ENCODE data around the gene CTNNA2.
A peak's percentile ranks its signal among the peaks of the same experiment; 100 is the strongest.

CTNNA2 gene

DNA sequence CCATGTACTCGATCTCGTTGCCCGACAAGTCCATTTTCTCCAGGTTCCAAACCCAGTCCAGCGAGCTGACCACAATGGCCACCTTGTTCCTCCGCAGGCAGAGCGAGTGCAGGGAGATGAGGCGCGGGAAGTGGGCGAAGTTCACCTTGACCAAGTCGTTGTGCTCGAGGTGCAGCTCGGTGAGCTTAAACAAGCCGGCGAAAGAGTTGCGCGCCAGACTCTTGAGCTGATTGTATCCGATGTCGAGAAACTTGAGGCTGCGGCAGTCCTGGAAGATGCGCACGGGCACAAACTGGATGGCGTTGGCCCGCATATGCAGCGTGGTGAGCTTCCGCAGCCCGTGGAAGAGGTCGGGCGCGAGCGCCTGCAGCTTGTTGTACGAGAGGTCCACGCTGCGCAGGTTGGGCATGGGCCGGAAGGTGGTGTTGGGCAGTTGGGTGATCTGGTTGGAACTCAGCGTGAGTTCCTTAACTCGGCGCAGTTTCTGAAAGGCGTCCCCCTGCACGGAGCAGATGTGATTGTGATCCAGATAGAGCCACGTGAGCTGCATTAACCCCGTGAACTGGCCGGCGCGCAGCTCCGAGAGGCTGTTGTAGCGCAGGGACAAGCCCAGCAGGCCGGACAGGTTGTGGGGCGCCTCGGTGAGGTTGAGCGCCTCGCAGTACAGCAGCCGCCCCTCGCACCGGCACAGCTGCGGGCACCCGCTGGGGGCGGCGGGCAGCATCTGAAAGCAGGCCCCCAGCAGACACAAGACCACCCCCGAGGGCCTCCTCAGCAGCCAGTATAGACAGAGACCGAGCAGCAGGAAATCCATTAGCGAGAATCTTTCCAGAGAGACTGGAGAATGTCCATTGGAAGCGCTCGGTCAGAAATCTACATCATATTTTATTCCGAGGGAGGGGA is 790.4 kb downstream of the CTNNA2 start:
- TF ChIP-seq TCF4 (CRISPR knock-in tag; IDR thresholded peaks at IDR 0.05; ENCODE audit: borderline replicate concordance) (no peak), ZFP3 (CRISPR knock-in tag; IDR thresholded peaks at IDR 0.05) (no peak), ISL1 (CRISPR knock-in tag; IDR thresholded peaks at IDR 0.05) (no peak), ZC3H10 (CRISPR knock-in tag; IDR thresholded peaks at IDR 0.05) (no peak), BACH2 (CRISPR knock-in tag; IDR thresholded peaks at IDR 0.05; ENCODE audit: borderline replicate concordance) (no peak), ZNF8 (CRISPR knock-in tag; IDR thresholded peaks at IDR 0.05) (no peak), ZNF70 (CRISPR knock-in tag; IDR thresholded peaks at IDR 0.05) (no peak), ZFP30 (CRISPR knock-in tag; IDR thresholded peaks at IDR 0.05) (no peak), TOX (CRISPR knock-in tag; IDR thresholded peaks at IDR 0.05; ENCODE audit: borderline replicate concordance) (no peak), OSR1 (CRISPR knock-in tag; IDR thresholded peaks at IDR 0.05) (no peak), ESRRG (CRISPR knock-in tag; IDR thresholded peaks at IDR 0.05) (no peak)
- TF ChIP-seq, protein P1, sequence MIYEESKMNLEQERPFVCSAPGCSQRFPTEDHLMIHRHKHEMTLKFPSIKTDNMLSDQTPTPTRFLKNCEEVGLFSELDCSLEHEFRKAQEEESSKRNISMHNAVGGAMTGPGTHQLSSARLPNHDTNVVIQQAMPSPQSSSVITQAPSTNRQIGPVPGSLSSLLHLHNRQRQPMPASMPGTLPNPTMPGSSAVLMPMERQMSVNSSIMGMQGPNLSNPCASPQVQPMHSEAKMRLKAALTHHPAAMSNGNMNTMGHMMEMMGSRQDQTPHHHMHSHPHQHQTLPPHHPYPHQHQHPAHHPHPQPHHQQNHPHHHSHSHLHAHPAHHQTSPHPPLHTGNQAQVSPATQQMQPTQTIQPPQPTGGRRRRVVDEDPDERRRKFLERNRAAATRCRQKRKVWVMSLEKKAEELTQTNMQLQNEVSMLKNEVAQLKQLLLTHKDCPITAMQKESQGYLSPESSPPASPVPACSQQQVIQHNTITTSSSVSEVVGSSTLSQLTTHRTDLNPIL (CRISPR knock-in tag; IDR thresholded peaks at IDR 0.05; ENCODE audit: low read depth): no peak
- peak; percentile 59 for ATAC-seq

DNA sequence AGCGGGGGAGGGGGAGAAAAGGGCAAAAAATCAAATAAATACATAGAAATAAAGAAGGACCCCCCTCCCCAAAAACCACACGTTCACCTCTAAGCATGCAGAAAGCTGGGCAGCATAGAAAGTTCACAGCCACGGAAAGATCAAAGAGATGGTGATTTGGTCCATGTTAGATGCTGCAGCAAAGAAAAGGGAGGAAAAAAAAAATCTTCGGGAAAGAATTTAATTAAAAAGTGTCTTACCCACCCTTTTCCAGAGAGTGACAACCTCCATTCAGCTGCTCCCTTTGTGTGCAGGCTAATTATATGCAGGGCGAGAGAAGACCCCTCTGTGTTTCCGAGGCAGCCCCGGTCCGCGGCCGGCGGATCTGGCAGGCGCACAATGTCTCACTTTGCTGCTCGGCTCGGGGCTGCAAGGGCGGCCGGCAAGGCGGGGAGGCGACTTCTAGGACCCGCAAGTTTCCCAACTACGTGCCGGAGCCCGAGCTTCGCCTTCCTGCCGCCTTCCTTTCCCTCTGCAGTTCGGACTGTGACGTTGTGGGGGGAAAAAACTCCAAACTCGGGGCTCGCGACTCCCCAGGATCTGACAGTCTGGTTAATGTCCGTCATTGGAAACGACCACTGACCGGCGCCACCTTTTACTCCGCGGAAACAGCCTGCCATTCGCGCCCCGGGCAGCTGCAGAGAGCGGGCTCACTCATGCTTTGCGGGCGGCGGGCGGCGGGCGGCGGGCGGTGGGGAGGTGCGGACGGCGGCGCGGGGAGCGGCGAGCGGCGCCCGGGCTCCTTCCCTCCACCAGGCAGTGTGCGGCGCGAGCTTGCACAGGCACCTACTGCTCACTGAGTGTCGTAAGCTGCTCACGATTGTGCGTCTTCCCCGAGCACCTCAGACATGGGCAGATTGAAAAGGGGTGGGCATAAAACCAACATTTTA is 791.3 kb downstream of the CTNNA2 start, which contains the start of gene LRRTM1:
Gene LRRTM1, minus strand, starts transcription at position 844 of the 929 bp plus-strand sequence. CDS start 933 bp downstream, outside the sequence.
- TF ChIP-seq ISL1 (CRISPR knock-in tag; IDR thresholded peaks at IDR 0.05) (no peak), PPARA (CRISPR knock-in tag; IDR thresholded peaks at IDR 0.05; ENCODE audit: borderline replicate concordance) (no peak), ZNF8 (CRISPR knock-in tag; IDR thresholded peaks at IDR 0.05) (no peak), GLIS3 (CRISPR knock-in tag; IDR thresholded peaks at IDR 0.05) (no peak), ZFP30 (CRISPR knock-in tag; IDR thresholded peaks at IDR 0.05) (no peak), ZNF565 (CRISPR knock-in tag; conservative IDR thresholded peaks at IDR 0.05; ENCODE audit: low read depth) (no peak), SNAI2 (CRISPR knock-in tag; IDR thresholded peaks at IDR 0.05) (no peak), ARNTL (CRISPR knock-in tag; IDR thresholded peaks at IDR 0.05; ENCODE audit: borderline replicate concordance, low read depth) (no peak), ZFP3 (CRISPR knock-in tag; IDR thresholded peaks at IDR 0.05) (no peak), OSR1 (CRISPR knock-in tag; IDR thresholded peaks at IDR 0.05) (no peak)
- TF ChIP-seq, protein P1 (CRISPR knock-in tag; IDR thresholded peaks at IDR 0.05; ENCODE audit: low read depth): no peak
- TF ChIP-seq, protein P2, sequence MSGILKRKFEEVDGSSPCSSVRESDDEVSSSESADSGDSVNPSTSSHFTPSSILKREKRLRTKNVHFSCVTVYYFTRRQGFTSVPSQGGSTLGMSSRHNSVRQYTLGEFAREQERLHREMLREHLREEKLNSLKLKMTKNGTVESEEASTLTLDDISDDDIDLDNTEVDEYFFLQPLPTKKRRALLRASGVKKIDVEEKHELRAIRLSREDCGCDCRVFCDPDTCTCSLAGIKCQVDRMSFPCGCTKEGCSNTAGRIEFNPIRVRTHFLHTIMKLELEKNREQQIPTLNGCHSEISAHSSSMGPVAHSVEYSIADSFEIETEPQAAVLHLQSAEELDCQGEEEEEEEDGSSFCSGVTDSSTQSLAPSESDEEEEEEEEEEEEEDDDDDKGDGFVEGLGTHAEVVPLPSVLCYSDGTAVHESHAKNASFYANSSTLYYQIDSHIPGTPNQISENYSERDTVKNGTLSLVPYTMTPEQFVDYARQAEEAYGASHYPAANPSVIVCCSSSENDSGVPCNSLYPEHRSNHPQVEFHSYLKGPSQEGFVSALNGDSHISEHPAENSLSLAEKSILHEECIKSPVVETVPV (CRISPR knock-in tag; IDR thresholded peaks at IDR 0.05): no peak
- ATAC-seq: peak; percentile 77

DNA sequence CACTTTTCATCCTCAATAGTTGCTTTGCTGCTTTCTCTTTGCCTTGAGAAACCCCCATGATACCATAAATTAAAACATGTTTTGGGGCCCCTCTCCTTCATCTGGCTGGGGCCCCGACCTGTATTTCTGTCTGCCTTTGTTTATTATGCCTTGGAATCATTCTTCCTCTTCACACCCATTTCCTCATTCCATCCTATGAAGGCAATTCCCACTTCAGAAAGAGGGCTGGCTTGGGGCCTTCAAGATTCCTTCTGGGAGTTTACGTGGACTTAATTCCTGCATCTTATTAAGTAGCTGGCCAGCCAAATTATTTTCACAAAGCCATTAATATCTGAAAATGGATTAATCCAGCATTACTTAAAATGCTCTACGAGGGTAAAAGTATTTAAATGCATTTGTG is 798.5 kb downstream of the CTNNA2 start:
- TF ChIP-seq, protein P1 (CRISPR knock-in tag; IDR thresholded peaks at IDR 0.05; ENCODE audit: low read depth): no peak
- ATAC-seq: no peak

DNA sequence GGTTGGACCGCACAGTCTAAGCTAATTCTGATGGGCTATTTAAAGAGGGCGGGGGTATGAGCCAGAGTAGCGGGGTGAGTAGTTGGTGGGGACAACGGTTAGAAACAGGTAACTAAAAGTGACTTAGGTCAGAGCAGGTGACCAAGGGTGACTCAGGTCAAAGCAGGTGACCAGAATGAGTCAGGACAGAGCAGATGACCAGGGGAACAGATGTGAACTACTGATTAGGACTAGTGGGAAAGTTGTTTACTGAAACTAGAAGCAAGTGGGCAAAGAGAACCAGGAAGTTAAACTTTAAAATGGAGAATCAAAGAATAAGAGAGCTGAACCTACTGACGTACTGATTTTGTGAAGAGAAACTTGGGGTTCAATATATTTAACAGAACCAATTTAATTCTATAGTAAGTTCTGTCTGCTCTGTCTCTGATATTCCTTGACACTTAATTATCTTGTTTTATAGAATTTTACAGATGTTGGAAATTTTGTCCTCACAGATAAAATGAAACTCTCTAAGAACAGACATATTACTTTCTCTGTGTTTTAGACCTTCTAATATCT is 799.5 kb downstream of the CTNNA2 start:
- TF ChIP-seq BACH2 (CRISPR knock-in tag; IDR thresholded peaks at IDR 0.05; ENCODE audit: borderline replicate concordance): no peak
- TF ChIP-seq ZFP3 (CRISPR knock-in tag; IDR thresholded peaks at IDR 0.05): no peak
- no peak for TF ChIP-seq SNAI2 (CRISPR knock-in tag; IDR thresholded peaks at IDR 0.05)
- TF ChIP-seq ZNF70 (CRISPR knock-in tag; IDR thresholded peaks at IDR 0.05): no peak
- TF ChIP-seq, protein P1 (CRISPR knock-in tag; IDR thresholded peaks at IDR 0.05; ENCODE audit: low read depth): no peak
- TF ChIP-seq, protein P3, sequence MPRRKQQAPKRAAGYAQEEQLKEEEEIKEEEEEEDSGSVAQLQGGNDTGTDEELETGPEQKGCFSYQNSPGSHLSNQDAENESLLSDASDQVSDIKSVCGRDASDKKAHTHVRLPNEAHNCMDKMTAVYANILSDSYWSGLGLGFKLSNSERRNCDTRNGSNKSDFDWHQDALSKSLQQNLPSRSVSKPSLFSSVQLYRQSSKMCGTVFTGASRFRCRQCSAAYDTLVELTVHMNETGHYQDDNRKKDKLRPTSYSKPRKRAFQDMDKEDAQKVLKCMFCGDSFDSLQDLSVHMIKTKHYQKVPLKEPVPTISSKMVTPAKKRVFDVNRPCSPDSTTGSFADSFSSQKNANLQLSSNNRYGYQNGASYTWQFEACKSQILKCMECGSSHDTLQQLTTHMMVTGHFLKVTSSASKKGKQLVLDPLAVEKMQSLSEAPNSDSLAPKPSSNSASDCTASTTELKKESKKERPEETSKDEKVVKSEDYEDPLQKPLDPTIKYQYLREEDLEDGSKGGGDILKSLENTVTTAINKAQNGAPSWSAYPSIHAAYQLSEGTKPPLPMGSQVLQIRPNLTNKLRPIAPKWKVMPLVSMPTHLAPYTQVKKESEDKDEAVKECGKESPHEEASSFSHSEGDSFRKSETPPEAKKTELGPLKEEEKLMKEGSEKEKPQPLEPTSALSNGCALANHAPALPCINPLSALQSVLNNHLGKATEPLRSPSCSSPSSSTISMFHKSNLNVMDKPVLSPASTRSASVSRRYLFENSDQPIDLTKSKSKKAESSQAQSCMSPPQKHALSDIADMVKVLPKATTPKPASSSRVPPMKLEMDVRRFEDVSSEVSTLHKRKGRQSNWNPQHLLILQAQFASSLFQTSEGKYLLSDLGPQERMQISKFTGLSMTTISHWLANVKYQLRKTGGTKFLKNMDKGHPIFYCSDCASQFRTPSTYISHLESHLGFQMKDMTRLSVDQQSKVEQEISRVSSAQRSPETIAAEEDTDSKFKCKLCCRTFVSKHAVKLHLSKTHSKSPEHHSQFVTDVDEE (CRISPR knock-in tag; IDR thresholded peaks at IDR 0.05): no peak
- no peak for TF ChIP-seq OSR1 (CRISPR knock-in tag; IDR thresholded peaks at IDR 0.05)
- ATAC-seq: no peak
